H1 (cell line): ENCODE measurements around the gene MYD88. TPM values are rescaled to one million over a fixed set of nuclear protein-coding genes. Genes with fewer than 3 reads are reported as not detected.

Experiments used
- CTCF ChIA-PET: fragments of 300-600 bp; sonication (Branson Sonifier 250); formaldehyde crosslinking; loops from one replicate; lab custom pipeline; 2021; ENCODE audit not compliant: partially characterized antibody; lab: Charles Lee
- POLR2A ChIA-PET: fragments of 300-600 bp; sonication (Branson Sonifier 250); formaldehyde crosslinking; loops from one replicate; lab custom pipeline; 2021; ENCODE audit warnings: inconsistent platforms; ENCODE audit not compliant: partially characterized antibody; lab: Charles Lee
- DNase-seq, 2 experiments: peaks; one replicate each; pipeline versions ENCODE4 v3.0.0 to v3.0.0-alpha.2; 2010 to 2022; ENCODE audit warnings: low spot score in 2 of 2, low read depth in 1 of 2, mixed read lengths in 1 of 2
- FAIRE-seq: peaks from 2 replicates; lab custom pipeline; 2011; peaks lifted over from hg19 to GRCh38; lab: Jason Lieb, UNC
- H2AFZ ChIP-seq: 2 replicates; pipeline ENCODE4 v1.8.1; 2012; ENCODE audit warnings: low read length, inconsistent platforms
- H2AK5ac ChIP-seq: 2 replicates; pipeline ENCODE4 v1.6.1; 2013; ENCODE audit warnings: low read depth, low read length
- H2BK120ac ChIP-seq: replicated peaks from 2 replicates; pipeline ENCODE3; 2013; ENCODE audit warnings: low read depth, low read length, inconsistent platforms
- H2BK12ac ChIP-seq: 2 replicates; pipeline ENCODE4 v1.6.1; 2013; ENCODE audit warnings: low read depth, low read length
- H2BK15ac ChIP-seq: 2 replicates; pipeline ENCODE4 v1.6.1; 2013; ENCODE audit warnings: low read length
- H2BK20ac ChIP-seq: 2 replicates; pipeline ENCODE4 v1.6.1; 2013; ENCODE audit warnings: low read length
- H2BK5ac ChIP-seq: 2 replicates; pipeline ENCODE4 v1.6.1; 2013; ENCODE audit warnings: low read depth, low read length
- H3K14ac ChIP-seq: 2 replicates; pipeline ENCODE4 v1.6.1; 2013; ENCODE audit warnings: inconsistent platforms; ENCODE audit not compliant: insufficient read length
- H3K18ac ChIP-seq: 2 replicates; pipeline ENCODE4 v1.6.1; 2013; ENCODE audit warnings: low read length; ENCODE audit errors: extremely low read depth
- H3K23ac ChIP-seq: 2 replicates; pipeline ENCODE4 v1.6.1; 2013; ENCODE audit warnings: inconsistent platforms; ENCODE audit not compliant: insufficient read length
- H3K23me2 ChIP-seq: 2 replicates; pipeline ENCODE4 v1.6.1; 2013; ENCODE audit warnings: low read depth, low read length
- H3K27ac ChIP-seq: 2 replicates; pipeline ENCODE4 v1.6.1; 2011; ENCODE audit warnings: low read depth, low read length, inconsistent platforms
- H3K27me3 ChIP-seq, 4 experiments: replicated peaks in 1 of 4; 1 replicate in 1 of 4; 2 replicates in 3 of 4; pipeline versions ENCODE4 v1.6.1 to v1.8.1; 2011 to 2013; ENCODE audit warnings: low read length in 3 of 4, mild to moderate bottlenecking in 3 of 4, inconsistent platforms in 2 of 4, mixed read lengths in 2 of 4, moderate library complexity in 1 of 4; ENCODE audit not compliant: control insufficient read depth in 3 of 4, insufficient read depth in 3 of 4; ENCODE audit errors: extremely low read depth in 1 of 4
- H3K36me3 ChIP-seq, 4 experiments: 2 replicates each; pipeline versions ENCODE4 v1.6.1 to v1.8.1; 2011 to 2013; ENCODE audit warnings: mild to moderate bottlenecking in 4 of 4, low read length in 3 of 4, moderate library complexity in 2 of 4, control low read depth in 1 of 4, inconsistent platforms in 1 of 4; ENCODE audit not compliant: insufficient read depth in 4 of 4, control insufficient read depth in 2 of 4
- H3K4ac ChIP-seq: replicated peaks from 2 replicates; pipeline ENCODE3; 2013; ENCODE audit warnings: low read length, low read depth, mixed read lengths, inconsistent platforms; ENCODE audit not compliant: insufficient read length
- H3K4me1 ChIP-seq, 4 experiments: replicated peaks in 1 of 4; 1 replicate in 1 of 4; 2 replicates in 3 of 4; pipeline versions ENCODE4 v1.6.1 to v1.8.1; 2011 to 2013; ENCODE audit warnings: low read length in 3 of 4, inconsistent platforms in 2 of 4, mixed read lengths in 1 of 4; ENCODE audit not compliant: insufficient read depth in 4 of 4, control insufficient read depth in 3 of 4
- H3K4me2 ChIP-seq, 2 experiments: 2 replicates each; pipeline versions ENCODE4 v1.6.1 to v1.8.1; 2011 to 2013; ENCODE audit warnings: low read depth in 2 of 2, low read length in 2 of 2, control low read depth in 1 of 2, inconsistent platforms in 1 of 2, mild to moderate bottlenecking in 1 of 2; ENCODE audit not compliant: insufficient read depth in 1 of 2
- H3K4me3 ChIP-seq, 4 experiments: fragments of 200-600, 300-600 bp in 1 of 4; sonication (generic), shearing (Covaris generic), sonication (Bioruptor Twin) in 1 of 4; 2 replicates each; pipeline versions ENCODE4 v1.5.1 to v1.8.1; 2011 to 2016; ENCODE audit warnings: low read length in 4 of 4, low read depth in 3 of 4, control low read depth in 2 of 4, inconsistent platforms in 2 of 4, mild to moderate bottlenecking in 2 of 4, mixed read lengths in 1 of 4, moderate library complexity in 1 of 4; ENCODE audit not compliant: insufficient read depth in 2 of 4; ENCODE audit errors: extremely low read depth in 1 of 4
- H3K56ac ChIP-seq: replicated peaks from 2 replicates; pipeline ENCODE3; 2013; ENCODE audit warnings: low read depth, mild to moderate bottlenecking, mixed read lengths, low read length, inconsistent platforms; ENCODE audit not compliant: insufficient read length
- H3K79me1 ChIP-seq: 2 replicates; pipeline ENCODE4 v1.6.1; 2013; ENCODE audit warnings: low read depth, low read length, control low read depth
- H3K79me2 ChIP-seq, 2 experiments: 2 replicates each; pipeline versions ENCODE4 v1.6.1 to v1.8.1; 2012 to 2013; ENCODE audit warnings: low read length in 2 of 2, mild to moderate bottlenecking in 2 of 2, inconsistent platforms in 1 of 2; ENCODE audit not compliant: insufficient read depth in 2 of 2, control insufficient read depth in 1 of 2
- H3K9ac ChIP-seq, 4 experiments: replicated peaks in 1 of 4; 1 replicate in 1 of 4; 2 replicates in 3 of 4; pipeline versions ENCODE4 v1.6.1 to v1.8.1; 2011 to 2013; ENCODE audit warnings: low read depth in 3 of 4, low read length in 3 of 4, control low read depth in 2 of 4, mild to moderate bottlenecking in 2 of 4, moderate library complexity in 2 of 4, inconsistent platforms in 1 of 4; ENCODE audit errors: extremely low read depth in 1 of 4
- H3K9me3 ChIP-seq, 2 experiments: 2 replicates each; pipeline versions ENCODE4 v1.6.1 to v1.8.1; 2012 to 2013; ENCODE audit warnings: mild to moderate bottlenecking in 2 of 2, moderate library complexity in 2 of 2, control low read depth in 1 of 2, inconsistent platforms in 1 of 2, low read depth in 1 of 2, low read length in 1 of 2, mixed read lengths in 1 of 2; ENCODE audit not compliant: insufficient read depth in 2 of 2
- H4K20me1 ChIP-seq, 2 experiments: replicated peaks in 1 of 2; 2 replicates each; pipeline versions ENCODE3 to v1.8.1; 2011 to 2013; ENCODE audit warnings: inconsistent platforms in 2 of 2, low read length in 2 of 2, mild to moderate bottlenecking in 1 of 2; ENCODE audit not compliant: insufficient read depth in 2 of 2, control insufficient read depth in 1 of 2
- H4K5ac ChIP-seq: 2 replicates; pipeline ENCODE4 v1.6.1; 2013; ENCODE audit warnings: low read length, low read depth, mixed read lengths, inconsistent platforms; ENCODE audit not compliant: insufficient read length
- H4K8ac ChIP-seq: 2 replicates; pipeline ENCODE4 v1.8.0; 2013; ENCODE audit warnings: mild to moderate bottlenecking, moderate library complexity, low read length, inconsistent platforms; ENCODE audit not compliant: insufficient read depth; ENCODE audit errors: extremely low read depth
- H4K91ac ChIP-seq: replicated peaks from 2 replicates; pipeline ENCODE3; 2013; ENCODE audit warnings: low read length, mixed read lengths, inconsistent platforms; ENCODE audit not compliant: insufficient read length
- CTCF ChIP-seq, 3 experiments: IDR thresholded peaks; 1 replicate in 2 of 3; 2 replicates in 1 of 3; pipeline versions ENCODE4 v1.5.1 to v1.6.1; 2011; ENCODE audit warnings: low read length in 3 of 3, mild to moderate bottlenecking in 3 of 3, inconsistent platforms in 2 of 3, low read depth in 1 of 3, moderate library complexity in 1 of 3; ENCODE audit not compliant: insufficient read depth in 1 of 3; ENCODE audit errors: control extremely low read depth in 1 of 3
- RAD21 ChIP-seq, 2 experiments: IDR thresholded peaks in 1 of 2; conservative IDR thresholded peaks in 1 of 2; 2 replicates each; pipeline ENCODE4 v1.6.1; 2011; ENCODE audit warnings: low read depth in 2 of 2, low read length in 2 of 2, improper control_type of control experiment in 1 of 2, inconsistent platforms in 1 of 2, mild to moderate bottlenecking in 1 of 2, moderate library complexity in 1 of 2
- TAF7 ChIP-seq: optimal IDR thresholded peaks from 2 replicates; pipeline ENCODE3; 2011; ENCODE audit warnings: low read depth, mild to moderate bottlenecking, inconsistent platforms, low read length, moderate library complexity, borderline replicate concordance
- WGBS, 2 experiments: shearing (Covaris generic) in 1 of 2; methylation state at CpG; one replicate each; pipeline versions ENCODE4 v1.1.6 to v1.1.7; 2013 to 2015; ENCODE audit warnings: low lambda C conversion rate in 2 of 2, mixed read lengths in 2 of 2, inconsistent platforms in 1 of 2, low coverage in 1 of 2, missing lambda C conversion rate in 1 of 2; ENCODE audit not compliant: insufficient replicate concordance in 2 of 2, insufficient coverage in 1 of 2, insufficient read length in 1 of 2; ENCODE audit errors: extremely low coverage in 1 of 2, missing lambda C conversion rate in 1 of 2; 5-methylcytosine and 5-hydroxymethylcytosine counted together
- polyA plus RNA-seq, 7 experiments: library from polyadenylated mRNA; depleted of rRNA in 3 of 7; stranded (reverse) in 5 of 7; unstranded in 2 of 7; fragments of >200 nt in 5 of 7; fragments of 200-250 nt in 2 of 7; gene quantifications; 1 replicate in 5 of 7; 2 replicates in 1 of 7; 4 replicates in 1 of 7; pipeline versions ENCODE4 v1.2.1 to v1.2.3, GENCODE V29; 2011 to 2013; ENCODE audit warnings: missing spikeins in 2 of 7, mixed read lengths in 2 of 7
- total RNA-seq: library from RNA; stranded (reverse); fragmentation: NEBNext Ultra II Directional; extraction: Animal tissue kit (Norgen Biotek cat#: 25700); gene quantifications from 2 replicates; pipeline ENCODE4 v1.2.1, GENCODE V29; 2021

Gene MYD88
- total and polyA plus RNA-seq, 2 of the 8 experiments (the other 6 are each of a cell fraction or from before 2014, with no cell fraction given), result 22.1 to 22.5 TPM

GRCh38 chr3:38131621-38132369, 6.7 kb upstream of the MYD88 start:
- DNase-seq (peak in 1 of 2 experiments; percentile 88), FAIRE-seq (no peak)
- Histone ChIP-seq H2BK5ac (no peak overlapping the region), H3K27me3 (no peaks in the 10 kb centered on the region), H2BK120ac (no peak overlapping the region), H2AFZ (no peak overlapping the region), H3K4ac (no peak overlapping the region), H4K5ac (no peak overlapping the region), H2BK15ac (no peak overlapping the region), H3K18ac (no peak overlapping the region), H3K9me3 (no peaks in the 10 kb centered on the region), H3K4me1 (peaks cover 0 to 3% (median under 1%) of the 10 kb centered on the region in 4 experiments; a peak in 1 of 7 replicates), H3K36me3 (peaks cover 14 to 42% (median 30%) of the 10 kb centered on the region in 4 experiments), H4K91ac (no peak overlapping the region), H3K4me3 (no peak overlapping the region), H3K23ac (no peak overlapping the region), H3K56ac (no peak overlapping the region), H2BK20ac (no peak overlapping the region), H4K8ac (no peak overlapping the region; the same call in 1 of the 2 replicates), H3K23me2 (peaks cover 3% of the 10 kb centered on the region; the same call in 1 of the 2 replicates), H2AK5ac (no peak overlapping the region), H3K79me2 (peaks cover 0 to 5% of the 10 kb centered on the region in 2 experiments; a peak in 1 of 4 replicates), H3K27ac (no peak overlapping the region), H3K4me2 (no peak overlapping the region), H3K79me1 (no peaks in the 10 kb centered on the region; the same call in 1 of the 2 replicates), H3K14ac (no peak overlapping the region), H2BK12ac (no peak overlapping the region), H3K9ac (no peak overlapping the region)
- ChIA-PET POLR2A (interaction anchor here (1.4 kb wide), 1 partner anchor 32 kb away, joined by 3 read pairs; no protein-coding TSS in a partner anchor), CTCF (interaction anchor here (0.6 to 9.6 kb wide), 28 partner anchors 9 to 530 kb away, joined by 3 to 105 read pairs (median 4); partner anchors contain the start of genes SLC22A14 and XYLB)
- 62% methylated on average over 6 of the region's 6 CpGs; no CpG with 5 or more reads in 1 of the 2 experiments for WGBS, 2 experiments
- peak; percentile 77 to 85 for TF ChIP-seq RAD21 (IDR thresholded peaks at IDR 0.05 in 1 of 2, conservative IDR thresholded peaks at IDR 0.05 in 1 of 2; ENCODE audit: low read depth in 2 of 2, low read length in 2 of 2)
- peak in 2 of 3 experiments; percentile 80 to 82; a peak in 3 of 4 replicates for TF ChIP-seq CTCF (IDR thresholded peaks at IDR 0.05; ENCODE audit: control extremely low read depth in 1 of 3, insufficient read depth in 1 of 3, low read depth in 1 of 3, low read length in 3 of 3)
- no peak for TF ChIP-seq TAF7
- TF ChIP-seq, all 59 proteins: peak for 2
- peaks cover 9 to 13% of the 10 kb centered on the region in 2 experiments for H4K20me1 ChIP-seq
